ENCODE data around the gene RNF227.
A peak's percentile ranks its signal among the peaks of the same experiment; 100 is the strongest.
"Not testable (repeated sequence)": the region's sequence is repeated elsewhere in the genome, so short reads cannot be mapped to it uniquely, and the experiment has no call there.

Gene RNF227

DNA sequence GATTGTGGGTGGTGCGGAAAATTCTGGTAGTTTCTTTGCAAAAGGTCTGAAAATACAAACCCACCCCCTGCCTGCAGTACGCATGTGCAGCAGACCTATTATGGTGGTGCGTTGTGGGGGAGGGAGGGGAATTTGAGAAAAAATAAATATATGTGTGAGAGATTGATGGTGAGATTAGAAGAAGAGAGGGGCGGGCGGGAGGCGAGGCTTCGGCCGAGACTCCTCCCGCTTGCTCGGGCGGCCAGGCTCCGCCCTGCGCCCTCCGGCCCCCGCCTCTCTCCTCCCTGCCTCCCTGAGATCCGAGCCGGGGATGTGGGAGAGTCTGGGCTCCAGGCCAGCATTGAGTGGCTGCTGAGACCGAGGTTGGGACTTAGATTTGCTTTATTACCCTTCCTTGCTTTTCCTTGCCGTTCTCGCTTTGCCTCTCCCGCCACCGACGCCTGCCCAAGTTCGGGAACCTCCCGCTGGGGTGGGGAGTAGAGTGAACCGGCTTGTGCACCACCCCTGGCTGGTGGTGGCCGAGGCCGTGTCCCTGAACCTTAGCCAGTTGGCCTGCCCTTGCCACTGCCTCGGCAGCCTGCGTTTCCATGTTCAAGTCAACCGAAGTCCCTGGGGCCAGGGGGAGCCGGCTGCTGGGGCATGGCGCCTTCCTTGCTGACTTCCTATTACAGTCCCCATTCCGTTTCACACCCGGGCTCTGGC, 28.5 kb downstream of the RNF227 start:
- peak; percentile 100 for DNase-seq

GRCh38 chr17:7887038-7887481, 29.0 kb downstream of the RNF227 start:
- DNase-seq, result peak; percentile 96

DNA sequence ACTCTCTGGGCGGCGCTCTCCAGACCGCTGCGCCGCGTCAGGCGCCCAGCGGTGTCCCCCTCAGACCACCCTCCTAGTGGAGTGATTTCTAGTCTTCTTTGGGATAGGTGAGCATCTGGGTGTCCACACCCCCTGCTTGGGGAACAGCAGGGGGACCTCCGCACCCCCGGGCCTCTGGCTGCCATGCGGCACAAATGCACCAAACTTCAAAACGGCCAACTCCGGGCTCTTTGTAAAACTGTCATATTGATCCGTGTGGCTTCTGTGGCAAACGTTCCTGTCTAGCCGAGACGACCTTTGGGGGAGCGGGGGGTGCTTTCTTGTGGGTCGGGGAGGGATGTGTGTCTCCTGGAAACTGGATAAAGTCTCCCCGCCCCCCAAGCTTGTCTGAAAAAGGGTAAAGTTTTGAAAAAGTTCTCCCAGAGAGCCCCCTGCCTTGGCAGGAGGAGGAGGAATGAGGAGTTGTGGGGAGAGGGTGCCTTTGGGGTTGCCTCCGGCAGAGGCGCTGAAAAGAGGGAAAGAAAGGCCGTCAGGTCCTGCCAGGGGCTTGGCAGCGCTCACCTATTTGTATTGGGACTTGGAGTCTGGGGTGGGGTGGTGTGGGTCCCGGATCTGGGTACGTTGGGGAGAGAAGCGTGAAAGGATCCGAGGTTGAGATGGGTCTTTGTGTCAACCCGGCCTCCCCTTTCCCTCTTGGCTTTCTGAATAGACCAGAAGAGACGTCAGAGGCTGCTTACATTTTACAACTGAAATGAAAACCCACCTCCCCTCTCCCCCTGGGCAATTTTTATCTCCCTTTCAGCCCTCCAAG, 29.7 kb downstream of the RNF227 start:
- peak; percentile 78 for DNase-seq

DNA sequence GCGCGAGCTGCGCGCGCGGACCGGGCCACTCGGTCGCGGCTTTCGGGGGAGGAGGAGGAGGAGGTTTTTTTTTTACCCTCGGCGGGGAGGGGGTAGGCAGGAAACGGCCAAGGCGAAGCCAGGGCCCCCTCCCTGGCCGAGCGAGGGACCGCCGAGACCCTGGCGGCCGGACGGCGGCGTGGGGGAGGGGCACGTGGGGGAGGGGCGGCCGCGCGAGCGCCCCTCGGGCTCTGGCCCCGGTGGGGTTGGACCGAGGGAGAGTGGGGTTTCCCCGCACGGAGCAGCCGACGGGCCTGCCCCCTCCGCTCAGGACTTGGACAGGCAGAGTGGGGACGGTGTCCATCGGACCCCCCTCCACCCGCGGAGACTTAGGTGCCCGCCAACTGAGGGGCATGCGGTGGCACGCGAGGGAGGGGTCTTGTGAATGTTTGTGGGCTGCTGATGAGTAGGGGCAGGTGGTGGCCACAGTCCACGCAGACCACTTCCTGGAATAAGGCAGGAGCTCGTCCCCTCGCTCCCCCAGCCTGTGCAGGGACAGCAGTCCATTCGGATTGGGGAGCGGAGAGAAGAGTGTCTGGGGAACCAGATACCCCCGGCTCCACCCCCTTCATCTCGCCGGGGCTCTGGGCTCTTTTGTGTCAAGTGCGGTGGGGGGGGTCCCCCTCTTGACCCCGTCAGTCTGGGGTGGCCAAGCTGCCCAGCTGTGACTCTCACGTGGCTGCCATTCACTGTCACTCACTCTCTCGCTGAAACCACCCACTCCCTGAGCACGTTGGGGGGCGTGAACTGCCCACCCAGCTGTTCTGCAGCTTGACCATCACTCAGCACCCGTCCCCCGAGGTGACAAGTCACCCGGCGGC, 30.5 kb downstream of the RNF227 start:
- DNase-seq, result peak; percentile 75

DNA sequence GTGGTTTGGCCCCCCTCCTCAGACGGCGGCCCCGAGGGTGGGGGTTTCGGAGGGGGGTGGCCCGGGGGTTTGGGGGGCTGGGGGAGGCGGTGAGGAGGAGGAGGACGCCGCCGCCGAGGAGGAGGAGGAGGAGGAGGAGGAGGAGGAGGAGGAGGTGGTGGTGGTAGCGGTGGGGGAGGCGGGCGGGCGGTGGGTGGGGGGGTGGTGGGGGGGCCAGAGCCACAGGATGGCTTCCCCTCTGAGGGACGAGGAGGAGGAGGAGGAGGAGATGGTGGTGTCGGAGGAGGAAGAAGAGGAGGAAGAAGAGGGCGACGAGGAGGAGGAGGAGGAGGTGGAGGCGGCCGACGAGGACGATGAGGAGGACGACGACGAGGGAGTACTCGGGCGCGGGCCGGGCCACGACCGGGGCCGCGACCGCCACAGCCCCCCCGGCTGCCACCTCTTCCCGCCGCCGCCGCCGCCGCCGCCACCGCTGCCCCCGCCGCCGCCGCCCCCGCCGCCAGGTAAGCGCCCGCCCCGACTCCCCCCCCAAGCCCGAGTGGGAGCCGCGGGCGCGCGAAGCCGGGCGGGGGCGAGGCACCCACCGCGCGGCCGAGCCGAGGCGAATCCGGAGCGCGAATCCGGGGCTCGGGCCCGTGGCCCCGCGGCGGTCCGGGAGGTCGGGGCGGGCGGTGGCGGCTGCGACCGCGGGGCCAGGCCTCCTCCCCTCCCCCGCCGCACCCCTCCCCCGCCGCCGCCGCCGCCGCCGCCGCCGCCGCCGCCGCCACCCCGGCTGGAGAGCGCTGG, 31.3 kb downstream of the RNF227 start:
- no peak for DNase-seq

- DNase-seq, result peak; percentile 53
These were observed 32.2 kb downstream of the RNF227 start for GRCh38 chr17:7883781-7884386.

DNA sequence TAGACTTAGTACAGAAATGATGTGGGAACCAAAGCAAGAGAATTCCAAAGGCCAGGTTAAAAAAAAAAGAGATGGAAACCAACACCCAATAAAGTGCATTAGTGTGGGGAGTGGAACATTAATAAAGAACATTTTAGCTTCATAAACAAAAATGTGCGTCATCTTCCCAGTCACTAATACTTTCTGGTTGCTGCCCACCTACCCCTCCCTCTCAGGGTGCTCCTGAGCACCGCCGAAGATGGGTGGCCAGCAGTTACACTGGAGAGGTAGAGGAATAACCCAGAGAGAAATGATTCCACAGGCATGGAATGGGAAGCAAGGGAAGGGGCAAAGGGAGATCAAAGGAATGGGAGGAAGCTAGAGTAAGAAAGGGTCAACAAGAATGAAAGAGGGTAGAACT, 33.5 kb downstream of the RNF227 start:
- no peak for DNase-seq

- DNase-seq, result peak; percentile 76
These were observed 34.0 kb downstream of the RNF227 start for GRCh38 chr17:7882068-7882467.

GRCh38 chr17:7881276-7882054, 34.6 kb downstream of the RNF227 start:
- peak; percentile 76 for DNase-seq

DNA sequence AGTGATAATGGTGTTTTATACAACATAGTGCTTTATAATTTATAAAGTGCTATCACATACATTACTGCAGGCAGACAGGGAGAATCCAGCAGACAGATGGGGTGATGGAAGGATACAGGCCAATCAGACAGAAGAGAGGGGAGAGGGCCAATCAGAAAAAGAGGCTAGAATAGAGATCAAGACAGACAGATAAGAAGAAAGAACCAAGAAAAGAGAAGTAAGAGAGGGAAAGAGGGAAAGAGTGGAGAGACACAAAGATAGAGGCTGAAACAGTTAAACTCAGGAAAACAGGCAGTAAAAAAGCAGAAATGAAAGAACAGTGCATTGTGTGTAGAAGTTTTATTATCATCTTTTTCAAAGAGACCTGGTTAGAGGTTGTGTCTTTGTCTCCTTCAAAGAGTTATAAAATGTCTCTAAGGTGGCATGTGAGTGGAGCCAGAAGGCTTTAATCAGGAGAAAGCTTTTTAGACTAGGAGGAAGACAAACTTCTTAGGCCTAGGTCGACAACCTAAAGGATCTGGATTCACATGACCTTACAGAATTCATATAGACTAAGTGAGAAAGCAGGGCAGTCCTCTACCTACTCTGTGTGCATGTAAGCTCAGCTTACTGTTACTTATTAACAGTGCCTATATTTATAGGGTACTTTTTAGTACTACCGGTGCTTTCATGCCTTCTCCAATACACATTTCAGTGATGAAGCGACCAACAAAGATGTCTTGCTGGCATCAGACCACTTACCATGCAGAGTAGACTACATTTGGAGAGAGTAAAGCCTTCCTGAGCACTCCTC, 35.8 kb downstream of the RNF227 start:
- no peak for DNase-seq

DNA sequence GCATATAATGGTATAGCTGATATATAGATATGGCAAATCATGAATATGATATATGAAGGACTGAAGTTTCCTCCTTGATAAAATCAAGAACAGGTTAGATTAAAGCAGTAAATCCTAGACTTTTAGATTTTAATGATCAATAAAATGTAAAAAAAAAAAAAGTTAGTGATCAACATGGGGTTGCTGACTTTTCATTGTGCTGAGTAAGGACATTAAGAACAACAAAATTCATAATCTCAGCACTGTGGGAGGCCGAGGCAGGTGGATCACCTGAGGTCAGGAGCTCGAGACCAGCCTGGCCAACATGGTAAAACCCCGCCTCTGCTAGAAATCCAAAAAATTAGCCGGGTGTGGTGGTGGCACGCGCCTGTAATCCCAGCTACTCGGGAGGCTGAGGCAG, 37.9 kb downstream of the RNF227 start:
- no peak for DNase-seq

DNA sequence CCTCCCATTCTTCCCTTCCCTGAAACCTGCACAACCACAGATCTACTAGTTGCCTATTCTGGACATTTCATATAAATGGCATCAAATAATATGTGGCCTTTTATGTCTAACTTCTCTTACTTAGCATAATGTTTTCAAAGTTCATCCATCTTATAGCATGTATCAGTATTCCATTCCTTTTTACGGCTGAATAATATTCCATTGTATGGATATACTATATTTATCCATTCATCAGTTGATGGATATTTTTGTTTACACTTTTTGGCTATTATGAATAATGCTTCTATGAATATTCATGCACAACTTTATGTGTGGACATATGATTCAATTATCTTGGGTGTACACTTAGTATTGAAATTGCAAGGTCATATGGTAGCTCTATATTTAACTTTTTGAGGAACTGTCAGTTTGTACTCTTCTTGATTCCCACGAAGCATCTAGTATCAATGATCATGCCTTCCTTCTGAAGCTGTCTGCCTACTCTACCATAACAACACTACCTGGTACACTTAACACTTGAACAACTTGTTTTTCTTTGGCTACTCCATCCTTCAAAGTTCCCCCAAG, 40.2 kb downstream of the RNF227 start:
- no peak for DNase-seq

GRCh38 chr17:7873051-7873450, 43.0 kb downstream of the RNF227 start:
- DNase-seq, result no peak

DNA sequence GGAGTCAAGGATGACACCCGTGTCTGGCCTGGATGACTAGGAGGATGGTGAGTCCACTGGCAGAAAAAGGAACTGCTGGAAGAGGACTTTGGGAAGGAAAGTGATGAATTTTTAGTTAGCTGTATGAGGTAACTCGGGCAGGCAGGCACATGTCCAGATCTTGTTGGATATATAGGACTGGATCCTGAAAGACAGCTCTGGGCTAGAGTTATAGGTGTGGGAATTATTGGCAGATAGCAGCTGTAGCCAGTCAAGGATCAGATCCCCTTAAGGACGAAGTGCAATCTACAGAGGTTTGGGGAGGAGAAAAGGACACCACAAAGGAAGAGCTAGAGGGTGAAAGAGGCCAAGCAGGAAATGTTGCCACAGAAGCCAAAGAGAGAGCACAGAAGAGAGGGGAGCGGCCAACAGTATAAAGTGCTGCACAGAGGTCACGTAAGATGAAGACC, 48.2 kb downstream of the RNF227 start:
- no peak for DNase-seq

GRCh38 chr17:7864995-7865650, 51.0 kb downstream of the RNF227 start:
- no peak for DNase-seq

DNA sequence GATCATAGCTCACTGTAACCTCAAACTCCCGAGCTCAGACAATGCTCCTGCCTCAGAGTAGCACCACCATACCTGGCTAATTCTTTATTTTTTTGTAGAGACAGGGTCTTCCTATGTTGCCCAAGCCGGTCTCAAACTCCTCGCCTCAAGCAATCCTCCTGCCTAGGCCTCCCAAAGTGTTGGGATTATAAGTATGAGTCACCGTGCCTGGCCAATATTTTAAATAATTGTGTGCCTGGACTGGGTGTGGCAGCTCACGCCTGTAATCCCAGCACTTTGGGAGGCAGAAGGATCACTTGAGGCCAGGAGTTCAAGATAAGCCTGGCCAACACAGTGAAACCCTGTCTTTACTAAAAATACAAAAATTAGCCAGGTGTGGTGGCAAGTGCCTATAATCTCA, 51.7 kb downstream of the RNF227 start:
- not testable (repeated sequence) for DNase-seq
